Measurements from ENCODE around the gene ZNF445.

- TF ChIP-seq POLR2A (IDR thresholded peaks at IDR 0.05; ENCODE audit: low read length) (no peak), GATA1 (IDR thresholded peaks at IDR 0.05; ENCODE audit: low read depth, low read length) (no peak)
Observed at GRCh38 chr3:44416031-44417030, 61.1 kb downstream of the ZNF445 start.

Data from erythroblast (primary cell).